HG02763 (cell line): ENCODE results near the gene BDKRB2.
"Not testable (repeated sequence)": the region's sequence is repeated elsewhere in the genome, so short reads cannot be mapped to it uniquely, and the experiment has no call there.

Experiments
- ATAC-seq: cut with Tn5 transposase; IDR thresholded peaks from one replicate; pipeline ENCODE4 v1.9.1; 2021; ENCODE audit warnings: mild to moderate bottlenecking, moderate library complexity; ENCODE audit not compliant: unreplicated experiment

BDKRB2 gene

GRCh38 chr14:96221109-96221650 is 16.5 kb downstream of the BDKRB2 start:
- ATAC-seq: no peak

DNA sequence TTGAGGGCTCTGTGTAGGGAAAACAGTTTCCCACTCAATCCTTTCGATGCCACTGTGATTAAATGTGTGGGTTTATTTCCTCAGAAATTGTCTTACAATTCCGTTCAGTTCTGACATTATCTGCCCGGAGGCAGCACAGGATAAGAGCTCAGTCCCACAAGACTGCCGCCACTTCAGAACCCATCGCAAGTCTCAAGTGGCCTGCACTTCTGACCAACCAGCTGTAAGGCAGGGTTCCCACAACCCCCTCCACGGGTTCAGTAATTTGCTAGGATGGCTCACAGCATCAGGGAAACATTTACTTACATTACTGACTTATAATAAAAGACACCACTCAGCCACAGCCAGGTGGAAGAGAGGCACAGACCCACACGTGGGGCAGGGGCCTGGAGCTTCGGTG is 17.2 kb downstream of the BDKRB2 start:
- no peak for ATAC-seq

DNA sequence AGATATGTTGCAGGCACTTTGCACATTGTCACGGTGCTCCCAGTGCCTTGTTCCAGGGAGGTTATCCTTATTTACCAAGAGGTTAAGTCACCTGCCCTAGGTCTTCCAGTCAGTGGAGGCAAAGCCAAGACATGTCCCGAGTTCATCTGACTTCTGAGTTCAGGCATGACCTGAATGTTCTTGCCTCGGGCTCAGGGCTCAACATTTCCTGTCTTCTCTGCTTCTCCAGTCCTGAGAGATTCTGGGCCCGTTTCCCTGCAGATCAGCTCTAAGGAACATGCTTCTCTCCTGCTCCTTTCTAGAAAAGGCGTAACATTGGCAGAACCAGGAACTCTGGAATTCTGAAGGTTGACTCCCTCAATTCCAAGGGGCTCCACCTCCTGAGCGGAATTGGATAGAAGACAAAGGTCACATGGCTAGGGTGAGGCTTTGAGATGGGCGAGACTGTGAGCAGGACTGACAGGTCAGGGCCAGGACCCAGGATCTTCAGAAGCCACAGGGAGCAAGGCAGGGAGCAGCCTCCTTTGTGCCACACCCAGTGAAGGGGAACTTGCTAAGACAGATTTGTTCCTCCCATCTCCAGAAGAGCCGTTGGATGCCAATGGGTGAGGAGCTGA is 19.9 kb downstream of the BDKRB2 start:
- ATAC-seq: no peak

DNA sequence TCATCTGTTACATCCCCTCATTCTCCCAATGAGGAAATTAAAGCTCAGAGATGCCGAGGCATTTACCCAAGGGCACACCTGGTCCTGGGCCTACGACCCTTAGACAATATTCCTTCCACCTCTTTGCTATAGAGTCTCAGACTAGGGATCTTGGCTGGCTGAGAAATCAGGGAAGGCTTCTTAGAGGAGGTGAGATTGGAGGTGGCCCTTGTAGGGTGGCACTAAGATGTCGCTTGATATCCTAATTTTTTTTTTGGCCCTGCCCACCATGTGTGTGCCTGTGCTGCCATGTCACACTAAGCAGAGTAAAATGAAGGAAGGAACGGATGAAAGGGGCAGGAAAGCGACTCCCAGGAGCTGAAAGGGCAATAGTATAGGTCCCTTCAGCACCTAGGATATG is 20.6 kb downstream of the BDKRB2 start:
- ATAC-seq: no peak

DNA sequence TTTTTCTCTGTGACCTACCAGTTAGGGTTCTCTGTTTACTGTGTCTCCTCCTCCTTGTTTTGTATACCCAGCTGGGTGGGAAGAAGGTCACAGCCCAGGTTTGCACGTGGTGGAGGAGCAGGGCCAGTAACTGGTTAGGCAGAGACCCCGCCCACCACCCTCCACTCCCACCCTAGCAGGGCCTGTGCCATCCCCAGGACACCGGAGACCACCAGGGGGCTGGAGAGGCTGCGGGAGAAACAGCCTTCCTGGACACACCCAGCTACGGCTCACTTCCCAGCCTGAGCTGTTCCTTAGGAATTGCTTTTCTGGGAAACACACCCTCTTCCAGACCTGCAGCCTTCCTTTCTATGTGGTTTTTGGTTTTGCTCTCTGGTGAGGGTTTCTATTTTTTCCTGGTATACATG is 21.1 kb downstream of the BDKRB2 start:
- ATAC-seq: no peak

DNA sequence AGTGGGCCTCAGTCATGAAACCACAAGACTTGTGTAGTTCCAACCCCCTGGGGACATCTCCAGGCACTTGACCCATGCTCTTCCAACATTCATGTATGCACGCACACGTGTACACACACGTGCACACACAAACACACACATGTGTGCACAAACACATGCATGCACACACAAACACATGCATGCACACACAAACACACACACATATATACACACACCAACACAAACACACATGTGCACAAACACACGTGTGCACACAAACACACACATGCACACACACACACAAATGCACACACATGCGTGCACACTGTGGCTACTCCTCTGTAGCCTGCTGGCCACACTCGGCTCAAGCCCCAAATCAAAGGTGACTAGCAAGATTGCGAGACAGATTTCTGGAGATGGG is 22.8 kb downstream of the BDKRB2 start:
- ATAC-seq: no peak

- ATAC-seq: no peak
These were observed 24.7 kb downstream of the BDKRB2 start for GRCh38 chr14:96229315-96229714.

- ATAC-seq: no peak
These were observed 26.4 kb downstream of the BDKRB2 start for GRCh38 chr14:96231056-96231455.

DNA sequence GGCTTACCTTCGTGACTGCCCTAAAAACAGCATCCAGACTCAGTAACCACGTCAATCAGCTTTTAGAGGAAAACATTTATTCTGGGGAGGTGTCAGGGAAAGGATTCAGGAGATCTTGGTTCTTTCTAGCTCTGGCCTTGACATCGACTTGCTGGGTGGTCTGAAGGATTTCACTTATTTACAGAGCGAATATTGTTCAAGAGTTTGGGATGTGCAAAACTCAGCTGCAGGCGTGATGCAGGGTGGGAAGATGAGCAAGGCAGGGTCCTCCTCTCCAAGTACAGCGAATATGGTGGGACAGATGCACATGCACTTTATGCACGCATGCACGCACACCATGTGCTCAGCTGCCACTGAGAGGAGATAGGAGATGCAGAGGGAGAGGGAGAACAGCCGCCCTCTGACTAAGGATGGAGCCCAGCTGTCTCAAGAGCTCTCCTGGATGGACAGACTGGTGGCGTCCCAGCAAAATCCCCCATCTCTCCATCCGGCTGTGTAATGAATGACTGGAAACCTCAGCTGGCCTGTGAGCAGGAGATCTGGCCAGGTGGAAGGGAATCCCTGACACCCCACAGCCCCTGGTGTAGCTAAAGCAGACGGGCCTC is 27.0 kb downstream of the BDKRB2 start:
- ATAC-seq: no peak

- no peak for ATAC-seq
These were observed 27.9 kb downstream of the BDKRB2 start for GRCh38 chr14:96232506-96232905.

GRCh38 chr14:96233661-96234060 is 29.0 kb downstream of the BDKRB2 start:
- no peak for ATAC-seq

GRCh38 chr14:96235426-96235825 is 30.8 kb downstream of the BDKRB2 start:
- no peak for ATAC-seq

GRCh38 chr14:96237641-96238040 is 33.0 kb downstream of the BDKRB2 start:
- no peak for ATAC-seq

- no peak for ATAC-seq
These were observed 34.1 kb downstream of the BDKRB2 start for GRCh38 chr14:96238676-96239265.

GRCh38 chr14:96239711-96240141 is 35.1 kb downstream of the BDKRB2 start:
- ATAC-seq: no peak

DNA sequence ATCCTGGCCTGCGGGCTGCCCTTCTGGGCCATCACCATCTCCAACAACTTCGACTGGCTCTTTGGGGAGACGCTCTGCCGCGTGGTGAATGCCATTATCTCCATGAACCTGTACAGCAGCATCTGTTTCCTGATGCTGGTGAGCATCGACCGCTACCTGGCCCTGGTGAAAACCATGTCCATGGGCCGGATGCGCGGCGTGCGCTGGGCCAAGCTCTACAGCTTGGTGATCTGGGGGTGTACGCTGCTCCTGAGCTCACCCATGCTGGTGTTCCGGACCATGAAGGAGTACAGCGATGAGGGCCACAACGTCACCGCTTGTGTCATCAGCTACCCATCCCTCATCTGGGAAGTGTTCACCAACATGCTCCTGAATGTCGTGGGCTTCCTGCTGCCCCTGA is 36.0 kb downstream of the BDKRB2 start:
- ATAC-seq: no peak

DNA sequence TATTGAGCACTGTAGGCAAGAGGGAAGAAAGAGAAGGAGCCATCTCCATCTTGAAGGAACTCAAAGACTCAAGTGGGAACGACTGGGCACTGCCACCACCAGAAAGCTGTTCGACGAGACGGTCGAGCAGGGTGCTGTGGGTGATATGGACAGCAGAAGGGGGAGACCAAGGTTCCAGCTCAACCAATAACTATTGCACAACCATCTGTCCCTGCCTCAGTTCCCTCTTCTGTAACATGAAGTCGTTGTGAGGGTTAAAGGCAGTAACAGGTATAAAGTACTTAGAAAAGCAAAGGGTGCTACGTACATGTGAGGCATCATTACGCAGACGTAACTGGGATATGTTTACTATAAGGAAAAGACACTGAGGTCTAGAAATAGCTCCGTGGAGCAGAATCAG is 37.5 kb downstream of the BDKRB2 start:
- no peak for ATAC-seq

DNA sequence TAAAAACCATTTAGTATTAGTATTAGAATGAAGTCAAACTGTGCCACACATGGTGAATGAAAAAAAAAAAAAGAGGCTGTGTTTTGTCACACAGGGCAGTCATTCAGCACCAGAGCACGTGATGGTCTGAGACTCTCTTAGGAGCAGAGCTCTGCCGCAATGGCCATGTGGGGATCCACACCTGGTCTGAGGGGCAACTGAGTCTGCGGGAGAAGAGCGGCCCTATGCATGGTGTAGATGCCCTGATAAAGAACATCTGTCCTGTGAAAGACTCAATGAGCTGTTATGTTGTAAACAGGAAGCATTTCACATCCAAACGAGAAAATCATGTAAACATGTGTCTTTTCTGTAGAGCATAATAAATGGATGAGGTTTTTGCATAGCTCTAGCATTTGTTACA is 39.1 kb downstream of the BDKRB2 start:
- no peak for ATAC-seq

DNA sequence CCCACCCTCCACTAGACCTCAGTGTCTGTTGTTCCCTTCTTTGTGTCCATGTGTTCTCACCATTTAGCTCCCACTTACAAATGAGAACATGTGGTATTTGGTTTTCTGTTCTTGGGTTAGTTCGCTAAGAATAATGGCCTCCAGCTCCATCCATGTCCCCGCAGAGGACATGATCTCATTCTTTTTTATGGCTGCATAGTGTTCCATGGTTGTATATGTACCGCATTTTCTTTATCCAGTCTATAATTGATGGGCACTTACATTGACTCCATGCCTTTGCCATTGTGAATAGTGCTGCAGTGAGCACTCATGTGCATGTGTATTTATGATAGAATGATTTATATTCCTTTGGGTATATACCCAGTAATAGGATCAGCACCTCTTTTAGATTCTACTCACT is 40.4 kb downstream of the BDKRB2 start:
- not testable (repeated sequence) for ATAC-seq

- no peak for ATAC-seq
These were observed 41.3 kb downstream of the BDKRB2 start for GRCh38 chr14:96245710-96246538.

GRCh38 chr14:96246539-96246847 is 41.9 kb downstream of the BDKRB2 start:
- ATAC-seq: no peak

GRCh38 chr14:96247031-96247430 is 42.4 kb downstream of the BDKRB2 start:
- no peak for ATAC-seq
